Esophagus squamous epithelium (tissue), 4 donors: ENCODE measurements around the gene WNK2.

ENCODE experiments used
- CTCF ChIP-seq, 6 experiments: fragments of 450-650 bp in 4 of 6; fragments of 200-600 bp in 2 of 6; sonication (generic) in 2 of 6; IDR thresholded peaks; one replicate each; pipeline ENCODE4 v1.5.1; 2016 to 2019; ENCODE audit warnings: antibody characterized with exemption in 6 of 6, mild to moderate bottlenecking in 4 of 6, moderate library complexity in 4 of 6
- POLR2A ChIP-seq, 4 donors: fragments of 450-650 bp; IDR thresholded peaks; one replicate each; pipeline ENCODE4 v1.6.1; 2017; ENCODE audit warnings: antibody characterized with exemption in 4 of 4, mild to moderate bottlenecking in 4 of 4, moderate library complexity in 3 of 4

- TF ChIP-seq CTCF (IDR thresholded peaks at IDR 0.05), result no peak
- TF ChIP-seq POLR2A (IDR thresholded peaks at IDR 0.05), result no peak
Observed at GRCh38 chr9:93210324-93210973, 26.5 kb downstream of the WNK2 start.
